Stimulated activated CD4-positive, alpha-beta T cell treated with anti-CD3 and anti-CD28 coated beads, Interleukin-4, amount 100 ng/mL, for 24 hours (primary cell): Measurements from ENCODE around the gene C19orf38.

Source experiments
- DNase-seq: peaks from one replicate; pipeline ENCODE4 v3.0.0-alpha.2; 2020

C19orf38 gene

DNA sequence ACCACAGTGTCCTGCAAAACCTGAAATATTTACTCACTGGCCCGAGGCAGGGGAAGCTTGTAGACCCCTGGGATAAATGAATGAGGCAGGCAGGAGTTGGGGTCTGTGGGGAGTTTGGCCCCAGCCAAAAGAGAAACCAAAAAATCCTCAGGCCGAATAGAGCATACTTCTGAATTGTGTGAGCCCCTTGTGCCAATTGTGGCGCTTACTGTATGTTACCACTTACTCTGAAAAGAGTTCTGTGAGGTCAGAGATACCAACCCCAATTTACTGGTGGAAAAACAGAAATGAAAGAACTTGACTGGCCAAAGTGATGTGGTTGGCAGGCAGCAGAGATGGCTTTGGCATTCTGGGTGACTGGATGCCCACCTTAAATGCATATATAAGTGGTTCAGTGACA, 30.0 kb downstream of the C19orf38 start:
- DNase-seq, result no peak

DNA sequence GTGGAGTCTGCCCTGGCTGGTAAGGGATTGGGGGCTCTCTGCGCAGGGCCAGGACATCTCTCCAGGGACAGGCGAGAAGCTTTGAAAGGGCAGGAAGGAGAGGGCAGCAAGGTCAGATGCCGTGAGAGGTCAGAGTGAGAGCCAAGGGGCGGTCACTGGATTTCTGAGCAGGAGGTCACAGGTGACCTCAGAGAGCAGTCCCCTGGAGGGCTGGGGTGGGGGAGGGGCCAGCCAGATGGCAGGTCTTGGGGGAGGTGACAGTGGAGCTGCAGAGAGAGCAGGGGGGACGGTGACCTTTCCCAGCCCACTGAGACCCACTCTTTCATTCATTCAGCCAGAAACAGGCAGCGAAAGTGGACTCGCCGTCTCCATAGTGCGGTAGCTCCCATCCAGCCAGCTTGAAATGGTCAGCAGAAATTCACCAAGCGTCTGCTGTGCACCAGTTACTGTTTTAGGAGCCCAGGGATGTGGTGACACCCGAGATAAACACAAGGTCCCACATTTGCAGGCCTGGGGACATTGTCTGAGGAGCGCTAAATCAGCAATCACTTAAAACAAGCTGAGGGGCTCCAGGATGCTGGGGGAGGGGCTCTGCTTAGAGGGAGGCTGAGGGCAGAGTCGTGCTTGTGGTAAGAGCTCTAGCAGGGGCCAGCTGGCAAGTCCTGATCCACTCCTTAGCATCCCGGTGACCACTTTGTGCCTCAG, 33.3 kb downstream of the C19orf38 start:
- DNase-seq, result no peak

DNA sequence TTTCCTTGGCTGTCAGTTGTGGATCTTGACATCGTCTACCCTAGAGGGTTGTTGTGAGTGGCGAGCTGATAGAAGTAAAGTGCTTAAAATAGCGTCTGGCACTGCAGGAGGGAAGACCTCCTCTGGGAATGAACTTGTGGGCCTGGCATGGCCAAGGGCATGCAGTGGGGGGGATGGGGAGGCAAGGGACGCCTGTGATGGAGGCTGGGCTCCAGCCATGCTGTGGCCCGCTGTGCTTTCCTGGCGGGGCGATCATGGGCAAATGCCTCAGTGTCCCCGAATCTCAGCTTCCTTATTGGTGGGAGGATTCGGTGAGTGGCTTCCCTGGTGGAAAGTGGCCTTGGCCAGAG, 33.9 kb downstream of the C19orf38 start:
- no peak for DNase-seq

DNA sequence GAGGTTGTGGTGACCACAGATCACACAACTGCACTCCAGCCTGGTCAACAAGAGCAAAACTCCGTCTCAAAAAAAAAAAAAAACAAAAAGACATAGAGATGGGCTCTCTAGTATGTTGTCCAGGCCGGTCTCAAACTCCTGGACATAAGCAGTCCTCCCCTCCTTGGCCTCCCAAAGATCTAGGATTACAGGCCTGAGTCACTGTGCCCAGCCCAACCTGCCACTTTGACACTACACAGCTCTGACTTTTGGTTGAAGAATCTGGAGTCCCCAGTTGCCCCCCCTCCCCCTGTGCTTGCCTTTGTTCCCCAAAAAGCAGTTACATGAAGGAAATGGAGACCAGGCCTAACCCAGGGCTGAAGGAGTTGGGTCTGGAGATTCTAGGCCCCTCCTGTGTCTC, 36.1 kb downstream of the C19orf38 start:
- no peak for DNase-seq

DNA sequence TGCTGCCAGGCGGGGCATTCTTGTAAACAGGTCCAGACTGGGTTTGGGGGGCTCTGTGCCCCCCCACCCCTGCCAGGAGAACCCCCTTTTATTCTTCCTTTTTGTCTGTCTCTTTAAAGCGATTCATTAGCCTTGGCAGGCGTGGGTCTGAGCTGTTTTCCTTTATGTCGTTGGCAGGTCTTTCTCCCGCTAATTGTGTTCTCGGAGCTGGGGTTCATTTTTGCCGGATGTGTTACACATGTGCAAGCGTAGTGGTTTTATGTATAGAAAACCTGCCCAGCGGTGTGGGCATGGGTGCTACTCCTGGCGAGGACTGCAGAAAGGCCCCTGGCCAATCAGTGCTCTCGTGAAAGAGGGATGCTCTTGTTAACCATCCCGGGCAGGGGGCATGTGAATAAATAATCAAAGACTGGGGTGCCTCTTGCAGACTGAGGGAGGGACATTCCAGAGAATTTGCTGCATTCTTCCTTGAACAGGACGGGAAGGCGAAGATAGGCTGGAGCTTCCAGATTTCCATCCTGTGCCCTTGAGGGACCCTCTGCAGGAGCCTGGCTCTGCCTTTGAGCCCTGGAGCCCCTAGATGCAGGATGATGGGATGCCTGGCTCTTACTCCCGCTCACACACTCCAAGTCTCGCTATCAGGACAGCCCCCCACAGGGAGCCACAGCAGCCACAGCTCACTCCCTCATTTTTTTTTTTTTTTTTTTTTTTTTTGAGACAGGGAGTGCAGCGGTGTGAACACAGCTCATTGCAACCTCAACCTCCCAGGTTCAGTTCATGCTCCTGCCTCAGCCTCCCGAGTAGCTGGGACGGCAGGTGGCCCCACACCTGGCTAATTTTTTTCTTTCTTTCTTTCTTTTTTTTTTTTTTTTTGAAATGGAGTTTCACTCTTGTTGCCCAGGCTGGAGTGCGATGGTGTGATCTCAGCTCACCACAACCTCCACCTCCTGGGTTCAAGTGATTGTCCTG, 37.3 kb downstream of the C19orf38 start:
- DNase-seq, result no peak

DNA sequence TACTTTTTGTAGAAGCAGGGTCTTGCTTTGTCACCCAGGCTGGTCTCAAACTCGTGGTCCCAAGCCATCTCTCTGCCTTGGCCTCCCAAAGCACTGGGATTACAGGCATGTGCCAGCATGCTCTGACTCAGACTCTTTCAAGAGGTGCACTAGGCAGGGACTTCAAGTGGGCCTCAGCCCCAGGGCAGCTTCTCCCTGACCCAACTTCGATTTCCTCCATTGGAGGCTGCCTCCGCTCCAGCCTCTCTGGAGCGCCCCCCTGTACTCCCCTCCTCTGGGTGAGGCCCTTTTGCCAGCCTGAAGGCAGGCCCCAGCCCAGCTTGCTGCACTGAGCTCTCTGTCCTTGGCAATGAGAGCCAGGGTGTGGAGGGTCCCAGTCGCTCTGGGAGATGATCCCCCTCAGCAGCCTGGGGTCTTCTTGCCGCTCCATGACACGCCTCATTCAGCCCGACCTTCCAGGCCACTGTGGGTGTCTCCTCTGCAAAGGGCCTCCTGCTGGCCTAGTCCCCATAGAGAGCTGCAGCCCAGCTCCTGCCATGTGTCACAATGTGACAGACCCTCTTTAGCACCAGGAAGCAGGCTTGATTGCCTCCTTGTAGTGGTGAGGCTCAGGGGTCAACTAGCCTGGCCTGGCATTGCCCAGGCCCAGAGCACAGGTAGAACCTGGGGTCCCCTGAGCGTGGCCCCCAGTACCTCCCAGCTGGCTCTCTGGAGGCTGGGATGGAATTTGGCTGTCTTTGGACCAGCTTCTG, 39.6 kb downstream of the C19orf38 start:
- no peak for DNase-seq

DNA sequence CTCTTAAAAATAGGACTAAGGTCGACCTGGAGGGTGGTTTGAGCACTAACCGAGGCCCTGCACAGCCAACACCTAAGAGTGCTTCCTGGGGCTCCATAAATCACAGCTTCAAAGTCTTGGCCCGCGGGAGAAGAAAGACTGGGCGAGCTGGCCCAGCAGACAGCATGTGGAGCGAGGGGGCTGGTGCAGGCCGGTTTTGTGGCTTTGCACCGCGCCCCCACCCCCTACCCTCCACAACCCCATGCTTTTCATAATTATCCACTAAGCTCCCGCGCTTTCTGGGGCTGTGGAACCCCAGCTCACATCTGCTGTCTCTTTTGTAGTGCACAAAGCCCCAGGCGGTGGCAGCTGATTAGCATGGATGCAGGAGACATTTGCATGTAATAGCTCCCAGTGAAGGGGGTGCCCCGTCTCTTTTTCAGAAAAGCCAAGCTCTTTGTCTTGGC, 40.2 kb downstream of the C19orf38 start:
- no peak for DNase-seq

DNA sequence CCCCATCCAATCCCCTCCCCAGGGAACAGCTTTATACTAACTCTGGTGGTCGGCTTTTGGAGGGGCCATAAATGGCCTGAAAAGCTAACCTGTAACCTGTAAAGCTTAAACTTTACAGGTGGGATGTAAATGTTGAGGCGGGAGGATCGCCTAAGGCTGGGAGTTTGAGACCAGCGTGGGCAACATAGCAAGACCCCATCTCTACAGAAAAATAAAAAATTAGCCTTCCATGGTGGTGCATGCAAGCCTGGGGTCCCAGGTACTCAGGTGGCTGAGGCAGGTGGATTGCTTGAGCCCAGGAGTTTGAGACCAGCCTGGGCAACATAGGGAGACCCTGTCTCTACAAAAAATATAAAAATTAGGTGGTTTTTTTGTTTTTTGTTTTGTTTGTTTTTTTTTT, 41.7 kb downstream of the C19orf38 start:
- DNase-seq, result no peak

DNA sequence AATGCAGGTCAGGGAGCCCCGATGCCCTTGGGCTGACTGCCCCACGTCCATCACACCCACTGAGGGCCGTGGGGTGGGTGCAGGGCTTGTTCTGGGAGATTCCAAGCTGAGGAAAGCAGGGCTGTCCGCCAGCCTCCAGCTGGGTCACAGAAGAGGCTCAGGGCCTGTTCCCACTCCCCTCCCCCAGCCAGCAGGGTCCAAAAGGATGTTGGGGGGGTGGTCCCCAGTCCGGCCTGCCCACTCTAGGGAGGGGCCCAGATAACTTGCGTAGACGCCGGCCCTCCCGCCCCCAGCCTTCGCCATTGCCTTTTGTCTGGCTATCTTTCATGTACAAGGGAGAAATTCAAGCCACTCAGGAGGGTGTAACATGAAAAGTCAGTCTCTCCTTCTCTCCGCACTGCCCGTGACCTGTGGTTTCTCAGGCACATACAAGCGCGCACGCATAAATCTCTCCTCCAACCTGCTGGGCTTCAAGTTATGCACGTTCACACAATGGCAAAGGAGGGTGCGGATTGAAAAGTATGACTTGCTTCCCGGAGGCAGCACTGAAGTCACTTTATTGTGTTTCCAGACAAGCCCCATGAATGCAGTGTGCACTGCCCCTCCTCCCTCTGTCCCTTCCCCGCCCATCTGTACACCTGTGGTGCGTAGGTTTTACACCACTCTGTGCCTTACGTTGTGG, 43.3 kb downstream of the C19orf38 start:
- DNase-seq, result no peak

DNA sequence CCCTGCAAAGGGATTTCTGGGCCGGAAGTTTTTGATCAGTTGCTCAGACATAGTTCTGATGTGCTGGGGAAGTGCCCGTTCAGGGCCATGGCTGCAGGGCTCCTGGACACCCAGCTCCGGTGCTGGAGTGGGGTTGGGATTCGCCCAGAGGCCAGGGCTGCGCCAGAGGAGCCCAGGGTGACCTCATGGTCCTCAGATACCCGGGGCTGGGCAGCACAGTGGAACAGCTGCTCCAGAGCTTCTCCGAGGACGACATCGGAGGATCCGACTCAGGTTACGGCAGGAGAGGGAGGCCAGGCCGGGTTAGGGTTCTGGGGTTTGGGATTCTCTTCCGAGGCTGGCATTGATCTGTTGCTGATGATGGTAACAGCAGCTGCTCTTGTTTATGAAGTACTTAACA, 44.0 kb downstream of the C19orf38 start:
- DNase-seq, result no peak

DNA sequence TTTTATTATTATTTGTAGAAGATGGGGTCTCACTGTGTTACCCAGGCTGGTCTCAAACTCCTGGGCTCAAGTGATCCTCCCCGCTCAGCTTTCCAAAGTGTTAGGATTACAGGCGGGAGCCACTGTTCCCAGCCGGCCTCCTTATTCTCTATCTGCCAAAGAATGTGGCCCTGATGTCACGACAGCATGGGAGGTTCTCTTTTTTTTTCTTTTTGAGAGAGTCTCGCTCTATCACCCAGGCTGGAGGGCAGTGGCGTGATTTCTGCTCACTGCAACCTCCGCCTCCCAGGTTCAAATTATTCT, 46.6 kb downstream of the C19orf38 start:
- no peak for DNase-seq

DNA sequence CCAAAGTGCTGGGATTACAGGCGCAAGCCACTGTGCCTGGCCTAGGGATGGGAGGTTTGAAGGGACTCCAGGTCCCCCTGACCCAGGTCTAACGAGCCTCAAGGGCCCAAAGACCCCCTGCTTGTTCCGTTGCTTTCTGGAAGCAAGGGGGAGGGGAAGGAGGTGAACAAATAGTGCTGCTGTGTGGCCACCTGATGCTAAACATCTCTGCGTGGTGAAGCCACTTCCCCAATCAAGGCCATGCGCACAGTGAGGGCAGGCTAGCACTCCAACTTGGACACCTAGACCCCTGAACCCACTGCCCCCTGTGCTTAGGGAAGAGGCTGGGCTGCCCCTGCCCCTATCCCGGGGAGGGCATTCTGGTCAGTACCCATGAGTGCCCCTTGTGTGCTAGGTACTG, 47.1 kb downstream of the C19orf38 start:
- no peak for DNase-seq

DNA sequence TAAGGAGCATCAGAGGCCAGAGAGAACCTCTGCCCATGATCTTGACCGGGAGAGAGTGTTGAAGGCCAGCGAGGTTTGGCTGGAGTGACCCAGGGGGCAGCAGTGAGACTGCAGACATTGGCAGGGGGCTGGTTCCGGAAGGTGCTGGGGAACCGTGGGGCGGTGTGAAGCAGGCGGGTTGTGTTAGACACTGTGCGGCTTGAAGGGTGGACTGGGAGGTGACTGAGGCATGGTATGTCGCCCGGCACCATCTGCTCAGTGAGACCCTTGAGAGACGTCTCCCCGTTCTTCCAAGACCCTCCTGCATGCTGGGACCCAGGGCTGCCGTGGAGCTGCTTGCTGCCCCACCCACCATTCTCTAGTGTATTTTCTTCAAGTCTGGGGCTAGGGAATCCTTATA, 47.7 kb downstream of the C19orf38 start:
- DNase-seq, result no peak

DNA sequence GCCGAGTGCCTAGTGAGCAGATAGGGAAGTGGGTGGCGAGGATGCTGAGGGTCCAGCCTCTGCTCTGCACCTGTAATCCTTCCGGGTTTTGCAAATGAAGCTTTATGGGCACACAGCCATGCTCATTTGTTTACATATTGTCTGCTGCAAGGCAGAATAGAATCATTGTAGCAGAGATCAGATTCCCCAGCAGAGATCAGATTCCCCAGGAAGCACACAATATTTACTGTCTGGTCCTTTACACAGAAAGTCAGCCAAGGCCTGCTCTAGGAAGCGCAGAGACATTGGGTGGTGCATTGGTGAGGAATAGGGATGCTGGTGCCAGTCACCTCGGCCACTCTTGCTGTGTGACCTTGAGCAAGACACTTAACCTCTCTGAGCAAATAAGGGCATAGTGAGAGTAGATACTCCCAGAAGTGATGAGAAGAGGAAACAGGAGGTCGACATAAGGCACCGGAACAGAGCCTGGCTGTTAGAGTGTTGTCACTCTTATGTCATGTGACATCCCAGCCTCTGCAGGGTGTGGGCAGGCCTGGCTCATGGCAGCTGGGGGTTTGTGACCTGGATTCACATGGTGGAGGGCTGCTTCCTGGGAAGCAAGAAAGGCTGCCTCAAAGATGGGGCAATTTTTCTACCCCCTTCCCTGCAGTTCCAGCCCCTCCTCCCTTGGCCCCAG, 48.8 kb downstream of the C19orf38 start:
- no peak for DNase-seq

DNA sequence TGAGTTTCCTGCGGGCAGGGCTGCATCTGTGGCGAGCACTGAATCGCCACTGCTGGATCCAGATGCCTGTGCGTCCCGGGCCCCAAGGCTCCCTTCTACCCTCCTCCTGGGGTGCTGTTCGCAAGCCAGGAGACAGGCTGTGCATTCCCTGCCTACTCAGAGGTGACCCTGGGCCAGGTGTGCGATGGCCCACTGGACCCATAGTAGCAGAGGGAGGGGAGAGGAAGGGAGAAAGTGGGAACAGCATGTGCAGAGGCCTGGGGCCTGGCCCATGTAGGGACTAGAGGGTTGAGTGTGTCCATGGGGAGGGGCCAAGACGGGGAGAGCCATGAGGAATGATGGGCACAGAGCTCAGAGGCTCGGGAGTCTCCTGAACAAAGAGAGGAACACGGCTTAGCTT, 50.4 kb downstream of the C19orf38 start:
- no peak for DNase-seq

DNA sequence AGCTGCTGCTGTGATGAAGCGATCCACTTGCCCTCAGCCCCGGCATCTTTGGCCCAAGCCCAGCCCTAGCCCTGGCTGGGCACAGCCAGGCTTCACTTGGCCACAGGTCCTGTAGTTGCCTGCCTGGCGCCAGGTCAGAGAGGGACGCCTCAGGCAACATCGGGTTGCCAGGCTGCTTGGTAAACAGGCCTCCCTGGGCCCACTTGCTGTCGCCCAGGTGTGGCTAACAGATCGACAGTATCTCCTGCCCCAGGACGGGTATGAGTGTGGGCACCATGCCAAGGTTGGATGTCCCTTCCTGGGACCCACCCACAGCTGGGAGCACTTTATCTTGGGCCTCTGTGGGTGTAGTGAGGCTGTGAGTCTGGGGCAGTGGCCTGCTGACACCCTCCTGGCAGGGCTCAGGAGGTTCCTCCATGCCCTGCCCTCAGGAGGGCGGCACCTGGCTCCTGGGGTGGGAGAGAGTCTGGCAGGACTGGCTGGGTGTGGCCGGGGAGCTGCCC, 51.0 kb downstream of the C19orf38 start:
- DNase-seq, result no peak

DNA sequence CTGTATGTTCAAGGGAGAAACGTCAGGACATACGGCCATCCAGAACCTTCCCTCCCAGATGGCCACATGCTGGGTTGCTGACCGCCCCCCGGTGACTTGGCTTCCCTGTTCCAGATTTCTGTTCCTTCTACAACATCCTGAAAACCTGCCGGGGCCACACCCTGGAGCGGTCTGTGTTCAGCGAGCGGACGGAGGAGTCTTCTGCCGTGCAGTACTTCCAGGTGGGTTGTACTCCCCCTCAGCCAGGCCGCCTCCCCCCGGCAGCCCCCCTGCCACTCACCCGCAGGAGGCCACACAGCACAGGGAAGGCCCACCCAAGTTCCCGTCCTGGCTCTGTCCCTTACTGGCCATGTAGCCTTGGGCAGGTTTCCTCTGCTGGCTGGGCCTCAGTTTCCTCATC, 59.7 kb downstream of the C19orf38 start:
- DNase-seq, result no peak

DNA sequence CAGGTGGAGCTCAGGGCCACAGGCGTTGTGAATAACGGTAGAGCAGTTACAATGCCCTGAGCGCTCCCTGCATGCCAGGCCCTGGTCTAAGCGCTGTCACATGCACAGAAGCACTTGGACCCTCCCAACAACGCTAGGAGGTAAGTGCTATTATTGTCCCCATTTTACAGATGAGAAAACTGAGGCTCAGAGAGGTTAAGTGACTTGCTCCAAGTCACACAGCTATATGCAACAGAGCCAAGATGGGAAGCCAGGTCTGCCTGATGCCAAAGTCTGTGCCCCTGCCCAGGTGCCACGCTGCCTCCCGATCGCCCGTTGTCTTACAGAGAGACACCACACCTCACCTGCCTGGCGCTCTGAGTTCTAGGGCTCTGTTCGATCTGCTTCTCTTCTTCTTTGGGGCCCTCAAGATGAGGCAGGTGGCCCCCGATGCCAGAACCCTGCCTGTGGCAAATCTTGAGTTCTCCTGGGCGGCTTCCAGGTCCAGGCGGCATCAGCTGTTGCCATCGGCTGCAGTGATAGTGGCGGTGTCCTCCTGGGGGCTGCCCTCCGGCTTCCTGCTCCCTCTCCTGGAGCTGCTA, 60.3 kb downstream of the C19orf38 start:
- DNase-seq, result no peak

DNA sequence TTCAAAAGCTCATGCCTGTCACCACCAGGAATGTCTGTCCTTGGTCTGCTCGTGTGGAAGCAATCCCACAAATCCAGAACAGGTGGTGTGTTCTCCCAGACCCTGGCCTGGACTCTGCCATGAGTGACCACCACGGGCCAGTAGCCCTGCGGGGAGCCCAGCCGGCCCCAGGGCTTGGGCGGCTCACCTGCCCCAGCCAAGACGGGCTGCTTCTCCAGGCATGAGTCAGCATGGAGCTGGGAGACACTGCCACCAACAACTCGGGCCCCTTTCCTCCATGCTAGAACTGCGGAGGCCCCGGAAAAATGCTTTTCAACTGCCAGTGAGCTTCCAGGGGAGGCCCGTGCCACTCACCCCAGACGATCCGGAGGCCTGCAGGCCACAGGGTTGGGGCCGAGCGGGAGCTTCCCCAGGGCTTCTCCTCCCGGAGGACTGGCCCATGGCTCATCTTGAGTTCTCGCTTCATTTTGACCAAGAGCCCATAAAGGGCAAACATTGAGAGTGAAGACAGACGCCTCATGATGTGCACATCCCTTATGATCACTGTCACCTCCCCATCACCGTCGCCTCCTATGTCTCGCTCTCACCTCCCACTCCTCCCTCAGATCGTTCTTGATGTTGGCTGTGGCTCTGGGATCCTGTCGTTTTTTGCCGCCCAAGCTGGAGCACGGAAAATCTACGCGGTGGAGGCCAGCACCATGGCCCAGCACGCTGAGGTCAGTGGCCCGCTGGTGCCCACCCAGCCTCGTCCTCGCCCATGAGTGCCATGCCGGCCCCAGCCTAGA, 63.6 kb downstream of the C19orf38 start:
- DNase-seq, result no peak

DNA sequence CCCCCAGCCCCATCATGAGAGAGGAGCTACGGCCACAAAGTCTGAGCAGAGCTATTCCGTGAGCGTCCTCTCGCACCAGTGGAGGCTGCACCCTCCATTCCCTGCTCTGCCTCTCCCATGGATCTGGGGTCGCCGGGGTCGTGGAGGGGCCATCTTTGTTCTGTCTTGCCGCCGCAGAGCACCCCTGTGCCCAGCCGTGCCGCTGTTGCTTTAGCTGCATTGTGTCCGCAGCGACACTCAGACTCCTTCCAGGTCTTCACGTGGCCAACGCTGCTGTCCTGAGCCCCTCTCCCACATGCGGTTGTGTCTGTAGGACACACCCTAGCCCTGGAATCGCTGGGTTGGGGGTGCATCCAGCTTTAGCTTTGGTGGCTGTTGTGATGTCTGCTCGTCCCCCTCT, 64.4 kb downstream of the C19orf38 start:
- DNase-seq, result no peak

DNA sequence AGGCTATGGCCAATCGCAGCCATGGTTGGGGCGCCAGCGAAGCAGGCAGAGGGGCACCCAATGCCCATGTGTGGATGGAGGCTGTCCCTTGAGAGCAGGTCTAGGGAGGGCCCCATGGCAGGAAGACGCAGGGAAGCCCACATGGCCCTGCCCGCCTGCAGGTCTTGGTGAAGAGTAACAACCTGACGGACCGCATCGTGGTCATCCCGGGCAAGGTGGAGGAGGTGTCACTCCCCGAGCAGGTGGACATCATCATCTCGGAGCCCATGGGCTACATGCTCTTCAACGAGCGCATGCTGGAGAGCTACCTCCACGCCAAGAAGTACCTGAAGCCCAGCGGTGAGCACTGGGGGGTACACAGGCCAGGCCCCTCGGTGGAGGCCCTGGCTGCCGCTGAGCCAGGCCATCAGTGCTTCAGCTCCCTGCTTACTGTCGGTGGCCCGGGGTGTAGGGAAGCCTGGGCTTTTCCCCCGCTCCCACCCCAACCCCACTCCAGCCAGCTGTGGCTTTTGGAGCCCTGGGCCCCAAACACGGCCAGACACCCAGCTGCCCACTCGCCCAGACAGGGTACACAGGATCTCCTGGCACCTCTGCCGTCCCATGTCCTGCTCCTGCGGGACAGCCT, 65.6 kb downstream of the C19orf38 start:
- no peak for DNase-seq
